Body of pancreas (tissue), 4 donors: ENCODE measurements around the gene TESK2.
"Not testable (repeated sequence)": the region's sequence is repeated elsewhere in the genome, so short reads cannot be mapped to it uniquely, and the experiment has no call there.

Experiments
- POLR2A ChIP-seq, 3 donors: fragments of 450-650 bp; IDR thresholded peaks; one replicate each; pipeline ENCODE4 v1.6.1; 2016; ENCODE audit warnings: antibody characterized with exemption in 3 of 3, mild to moderate bottlenecking in 2 of 3
- TF ChIP-seq, protein P1 (sequence below), 7 experiments: fragments of 450-650 bp in 4 of 7; fragments of 200-600 bp in 3 of 7; sonication (generic) in 3 of 7; IDR thresholded peaks; one replicate each; pipeline ENCODE4 v1.5.1; 2016 to 2019; ENCODE audit warnings: antibody characterized with exemption in 7 of 7

DNA sequence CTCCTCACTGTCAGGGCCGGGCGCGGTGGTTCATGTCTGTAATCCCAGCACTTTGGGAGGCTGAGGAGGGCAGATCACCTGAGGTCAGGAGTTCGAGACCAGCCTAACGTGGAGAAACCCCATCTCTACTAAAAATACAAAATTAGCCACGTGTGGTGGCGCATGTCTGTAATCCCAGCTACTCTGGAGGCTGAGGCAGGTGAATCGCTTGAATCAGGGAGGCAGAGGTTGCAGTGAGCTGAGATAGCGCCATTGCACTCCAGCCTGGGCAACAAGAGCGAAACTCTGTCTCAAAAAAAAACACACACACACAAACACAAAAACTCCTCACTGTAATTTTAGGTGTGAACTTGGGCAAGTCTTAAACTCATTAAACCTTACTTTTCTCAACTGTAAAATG, 33.0 kb upstream of the TESK2 start:
- not testable (repeated sequence) for TF ChIP-seq POLR2A (IDR thresholded peaks at IDR 0.05)
- TF ChIP-seq, protein P1, sequence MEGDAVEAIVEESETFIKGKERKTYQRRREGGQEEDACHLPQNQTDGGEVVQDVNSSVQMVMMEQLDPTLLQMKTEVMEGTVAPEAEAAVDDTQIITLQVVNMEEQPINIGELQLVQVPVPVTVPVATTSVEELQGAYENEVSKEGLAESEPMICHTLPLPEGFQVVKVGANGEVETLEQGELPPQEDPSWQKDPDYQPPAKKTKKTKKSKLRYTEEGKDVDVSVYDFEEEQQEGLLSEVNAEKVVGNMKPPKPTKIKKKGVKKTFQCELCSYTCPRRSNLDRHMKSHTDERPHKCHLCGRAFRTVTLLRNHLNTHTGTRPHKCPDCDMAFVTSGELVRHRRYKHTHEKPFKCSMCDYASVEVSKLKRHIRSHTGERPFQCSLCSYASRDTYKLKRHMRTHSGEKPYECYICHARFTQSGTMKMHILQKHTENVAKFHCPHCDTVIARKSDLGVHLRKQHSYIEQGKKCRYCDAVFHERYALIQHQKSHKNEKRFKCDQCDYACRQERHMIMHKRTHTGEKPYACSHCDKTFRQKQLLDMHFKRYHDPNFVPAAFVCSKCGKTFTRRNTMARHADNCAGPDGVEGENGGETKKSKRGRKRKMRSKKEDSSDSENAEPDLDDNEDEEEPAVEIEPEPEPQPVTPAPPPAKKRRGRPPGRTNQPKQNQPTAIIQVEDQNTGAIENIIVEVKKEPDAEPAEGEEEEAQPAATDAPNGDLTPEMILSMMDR (IDR thresholded peaks at IDR 0.05) = not testable (repeated sequence)
